Neuron (in vitro differentiated cells): ENCODE results near the gene DENND2A.
"Not testable (repeated sequence)": the region's sequence is repeated elsewhere in the genome, so short reads cannot be mapped to it uniquely, and the experiment has no call there.

Experiments used
- H2AFZ ChIP-seq: one replicate; pipeline ENCODE4 v1.6.1; 2013; ENCODE audit warnings: low read depth, mild to moderate bottlenecking, inconsistent platforms, low read length, moderate library complexity
- H3K27me3 ChIP-seq: one replicate; pipeline ENCODE4 v1.6.1; 2013; ENCODE audit warnings: low read length; ENCODE audit not compliant: insufficient read depth
- H3K36me3 ChIP-seq: one replicate; pipeline ENCODE4 v1.6.1; 2013; ENCODE audit warnings: low read length; ENCODE audit not compliant: insufficient read depth
- H3K4me1 ChIP-seq: one replicate; pipeline ENCODE4 v1.6.1; 2013; ENCODE audit warnings: low read length; ENCODE audit not compliant: insufficient read depth
- H3K4me3 ChIP-seq: 2 replicates; pipeline ENCODE4 v1.5.1; 2013; ENCODE audit warnings: mild to moderate bottlenecking, low read length, moderate library complexity
- H3K9me3 ChIP-seq: one replicate; pipeline ENCODE4 v1.6.1; 2013; ENCODE audit warnings: low read length

The DENND2A gene

DNA sequence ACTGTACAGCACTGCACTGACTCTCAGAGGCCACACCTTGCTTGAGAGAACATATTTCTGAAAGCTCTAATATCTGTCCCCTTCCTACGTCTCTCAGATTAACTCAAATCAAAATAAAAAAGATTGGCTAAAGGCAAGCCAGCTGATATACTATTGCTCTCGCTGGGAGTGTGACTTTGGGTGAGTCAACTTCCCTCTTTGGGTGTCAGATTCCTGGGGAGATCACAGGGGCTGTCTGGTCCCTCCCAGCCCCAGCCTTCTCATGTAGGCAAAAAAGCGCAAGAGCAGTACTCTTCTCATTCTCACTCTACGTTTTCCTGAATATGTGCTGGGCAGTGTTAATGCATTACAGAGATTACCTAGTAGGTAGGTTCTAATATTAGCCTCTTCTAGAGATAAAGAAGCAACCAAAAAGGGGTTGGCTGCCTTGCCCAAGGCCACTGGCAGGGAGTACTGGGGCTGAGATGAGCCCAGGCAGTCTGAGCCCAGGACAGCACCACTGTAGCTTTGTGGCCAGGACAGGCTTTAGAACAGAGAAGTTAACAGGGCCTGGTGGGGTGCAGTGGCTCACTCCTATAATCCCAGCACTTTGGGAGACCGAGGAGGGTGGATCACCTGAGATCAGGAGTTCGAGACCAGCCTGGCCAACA, 9.1 kb upstream of the DENND2A start:
- H3K36me3 ChIP-seq, result no peaks in the 10 kb centered on the region
- no peaks in the 10 kb centered on the region for H3K27me3 ChIP-seq
- no peak overlapping the region for H2AFZ ChIP-seq
- no peak overlapping the region for H3K4me3 ChIP-seq
- H3K9me3 ChIP-seq, result no peaks in the 10 kb centered on the region
- H3K4me1 ChIP-seq, result peaks cover 12% of the 10 kb centered on the region

DNA sequence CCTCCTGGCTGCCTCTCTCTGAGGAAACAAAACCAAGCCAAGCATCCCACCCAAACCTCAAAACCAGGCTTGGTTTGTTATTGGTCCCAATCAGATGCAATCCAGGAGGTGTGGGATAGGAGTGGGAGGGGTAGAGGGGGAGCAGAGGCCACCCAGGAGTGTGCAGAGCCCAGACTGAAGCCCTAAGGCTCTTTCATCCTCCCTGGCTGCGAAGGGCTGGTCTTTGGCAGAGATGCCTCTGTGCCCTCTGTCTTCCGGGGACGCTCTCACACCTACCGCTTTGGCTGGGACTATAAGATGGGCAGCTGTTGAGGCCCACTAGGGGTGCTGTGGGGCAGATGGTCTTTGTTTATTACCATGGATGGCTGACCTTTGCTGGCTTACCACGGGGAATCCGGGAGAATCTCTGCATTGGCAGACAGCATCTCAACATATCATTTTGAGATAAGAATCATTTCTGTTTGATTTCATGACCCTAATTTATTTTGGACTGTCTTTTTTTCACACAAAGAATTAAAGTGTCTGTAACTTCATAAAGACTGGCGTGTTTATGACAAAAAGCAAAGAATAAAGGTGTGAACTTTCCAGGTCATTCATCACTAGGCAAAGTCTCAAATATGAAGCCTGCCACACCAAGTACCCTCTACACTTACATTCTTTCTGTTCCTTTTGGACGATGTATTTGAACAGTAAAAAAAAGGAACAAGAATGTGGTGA, 6.5 kb upstream of the DENND2A start:
- H3K4me1 ChIP-seq, result peaks cover 10% of the 10 kb centered on the region
- no peak overlapping the region for H2AFZ ChIP-seq
- no peaks in the 10 kb centered on the region for H3K27me3 ChIP-seq
- H3K4me3 ChIP-seq, result no peak overlapping the region
- no peaks in the 10 kb centered on the region for H3K9me3 ChIP-seq
- no peaks in the 10 kb centered on the region for H3K36me3 ChIP-seq

DNA sequence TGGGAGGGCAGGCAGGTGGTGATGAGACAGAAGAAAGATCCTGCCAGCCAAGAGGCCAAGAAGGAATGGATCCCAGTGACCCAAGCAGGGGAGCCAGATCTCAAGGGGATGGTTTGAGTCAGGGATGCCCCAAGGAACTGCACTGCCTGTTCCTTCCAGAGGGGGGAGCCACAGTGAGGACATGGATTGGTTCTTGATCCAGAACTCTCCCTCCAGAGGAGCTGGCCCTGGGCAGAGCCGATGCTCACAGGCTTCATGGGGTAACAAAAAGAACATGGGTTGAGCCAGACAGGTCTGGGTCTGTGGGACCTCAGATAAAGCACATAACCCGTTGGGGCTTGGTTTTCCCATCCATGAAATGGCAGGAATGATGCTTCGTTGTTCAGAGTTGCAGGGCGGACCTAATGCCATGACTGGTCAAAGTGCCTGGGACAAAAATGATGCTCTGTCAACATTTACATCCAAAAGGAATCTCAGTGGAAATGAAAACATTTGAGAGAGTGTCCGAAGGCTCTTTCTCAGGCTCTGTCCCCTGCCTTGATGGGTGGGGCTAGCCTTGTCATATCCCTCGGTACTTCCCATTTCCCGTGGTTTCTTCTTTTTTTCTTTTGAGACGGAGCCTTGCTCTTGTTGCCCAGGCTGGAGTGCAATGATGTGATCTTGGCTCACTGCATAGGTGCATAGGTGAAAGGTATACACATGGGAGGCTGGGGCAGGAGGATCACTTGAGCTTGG, 4.7 kb upstream of the DENND2A start:
- H3K27me3 ChIP-seq, result no peaks in the 10 kb centered on the region
- peaks cover 16% of the 10 kb centered on the region for H3K4me1 ChIP-seq
- no peak overlapping the region for H3K4me3 ChIP-seq
- no peak overlapping the region for H2AFZ ChIP-seq
- no peaks in the 10 kb centered on the region for H3K36me3 ChIP-seq
- no peaks in the 10 kb centered on the region for H3K9me3 ChIP-seq

DNA sequence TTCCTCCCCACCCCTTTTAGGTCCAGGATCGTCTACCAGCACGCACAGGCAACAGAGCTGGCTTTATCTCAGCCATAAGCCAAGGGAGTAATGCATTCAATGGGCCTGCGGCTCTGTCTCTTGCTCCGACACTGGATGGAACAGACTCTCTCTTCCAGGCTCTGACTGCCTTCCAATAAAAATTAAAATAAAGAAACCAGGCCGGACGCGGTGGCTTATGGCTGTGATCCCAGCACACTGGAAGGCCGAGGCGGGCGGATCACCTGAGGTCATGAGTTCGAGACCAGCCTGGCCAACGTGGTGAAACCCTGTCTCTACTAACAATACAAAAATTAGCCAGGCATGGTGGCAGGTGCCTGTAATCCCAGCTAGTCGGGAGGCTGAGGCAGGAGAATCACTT, 4.1 kb upstream of the DENND2A start:
- H3K4me3 ChIP-seq, H3K27me3 ChIP-seq, H3K36me3 ChIP-seq, H3K9me3 ChIP-seq, H2AFZ ChIP-seq: not testable (repeated sequence)
- peaks cover 16% of the 10 kb centered on the region for H3K4me1 ChIP-seq

DNA sequence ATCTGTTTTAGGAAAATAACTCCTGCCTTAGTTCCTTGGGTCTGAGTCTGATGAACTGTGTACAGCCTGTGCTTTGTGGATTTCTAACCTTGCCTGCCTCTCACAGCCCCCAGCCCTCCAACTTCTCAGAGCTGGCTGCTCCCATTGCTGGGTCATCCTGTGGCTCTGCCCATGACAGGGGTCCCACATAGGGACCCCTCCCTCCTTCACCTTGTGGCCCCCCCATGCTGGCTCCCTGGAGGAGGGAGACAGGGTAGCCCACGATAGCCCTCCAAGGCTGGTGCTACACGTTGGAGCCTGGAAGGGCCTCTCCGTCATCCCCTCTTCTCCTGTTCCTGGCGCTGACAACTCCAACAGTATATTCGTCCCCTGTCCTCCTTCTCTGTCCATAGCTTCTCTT, 2.8 kb upstream of the DENND2A start:
- Histone ChIP-seq H3K27me3 (no peaks in the 10 kb centered on the region), H3K36me3 (no peaks in the 10 kb centered on the region), H2AFZ (no peak overlapping the region), H3K4me3 (no peak overlapping the region), H3K9me3 (no peaks in the 10 kb centered on the region), H3K4me1 (peaks cover 26% of the 10 kb centered on the region)

DNA sequence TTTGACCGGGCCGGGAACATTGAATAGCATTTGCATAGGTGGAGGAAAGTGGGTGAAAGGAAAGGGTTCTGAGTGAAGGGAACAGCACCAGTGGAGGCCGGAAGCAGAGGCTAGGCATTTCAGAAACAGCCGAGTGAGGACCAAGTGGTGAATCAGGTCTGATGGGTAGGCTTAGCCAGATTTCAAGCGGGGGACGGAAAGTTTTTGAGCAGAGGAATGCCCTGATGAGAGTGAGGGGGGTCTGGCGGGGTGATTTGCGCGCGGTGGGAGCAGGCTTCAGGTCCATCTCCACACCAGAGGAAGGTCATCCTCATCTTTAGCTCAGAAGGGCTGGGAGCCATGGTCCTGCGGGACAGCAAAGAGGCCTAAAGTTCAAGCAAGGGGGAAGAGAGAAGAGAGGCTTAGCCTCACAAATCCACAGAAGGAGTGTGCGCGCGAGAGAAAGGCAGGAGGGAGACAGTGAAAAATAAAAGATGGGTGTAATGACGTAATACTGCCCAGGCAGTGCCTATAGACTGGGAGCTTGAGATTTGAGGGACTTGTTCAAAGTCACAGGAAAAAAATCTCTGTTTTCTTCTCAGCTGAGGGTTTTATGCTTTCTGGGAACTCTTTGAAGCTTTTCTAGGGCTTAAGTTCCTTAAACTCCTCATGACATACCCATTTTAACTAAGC, 1.0 kb upstream of the DENND2A start:
- Histone ChIP-seq H3K4me3 (peak overlapping the region; percentile 88), H3K36me3 (no peaks in the 10 kb centered on the region), H2AFZ (peak overlapping the region; percentile 96), H3K4me1 (peaks cover 17% of the 10 kb centered on the region), H3K27me3 (no peaks in the 10 kb centered on the region), H3K9me3 (no peaks in the 10 kb centered on the region)

DNA sequence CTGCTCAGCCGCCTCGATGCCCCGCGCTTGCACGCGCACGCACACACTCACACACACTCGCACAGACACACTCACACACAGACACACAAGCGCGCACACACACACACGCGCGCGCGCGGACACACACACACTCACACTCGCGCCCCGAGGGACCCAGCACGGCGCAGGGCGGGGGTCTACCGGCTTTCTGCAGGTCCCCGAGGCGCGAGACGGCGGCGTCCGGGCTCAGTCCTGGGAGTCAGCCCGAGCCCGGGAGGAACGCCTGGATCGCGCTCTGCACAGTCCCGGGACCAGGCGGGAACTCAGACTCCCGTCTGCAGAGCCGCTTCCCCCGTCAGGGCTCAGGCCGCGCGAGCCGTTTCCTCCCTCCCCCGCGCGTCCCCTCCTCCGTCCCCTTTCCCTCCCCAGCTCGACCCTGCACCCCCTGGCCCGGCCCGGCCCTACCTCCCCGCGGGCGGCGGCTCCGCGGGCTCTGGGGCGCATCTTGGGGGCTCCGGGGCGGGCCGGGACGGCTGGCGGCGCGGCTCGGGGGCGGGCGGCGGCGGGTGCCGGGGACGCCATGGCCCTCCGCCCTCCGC, 464 bp downstream of the DENND2A start:
- Histone ChIP-seq H3K4me1 (peaks cover 23% of the 10 kb centered on the region), H3K4me3 (peak overlapping the region; percentile 88), H3K36me3 (no peaks in the 10 kb centered on the region), H2AFZ (peak overlapping the region; percentile 62), H3K9me3 (no peaks in the 10 kb centered on the region), H3K27me3 (no peaks in the 10 kb centered on the region)

DNA sequence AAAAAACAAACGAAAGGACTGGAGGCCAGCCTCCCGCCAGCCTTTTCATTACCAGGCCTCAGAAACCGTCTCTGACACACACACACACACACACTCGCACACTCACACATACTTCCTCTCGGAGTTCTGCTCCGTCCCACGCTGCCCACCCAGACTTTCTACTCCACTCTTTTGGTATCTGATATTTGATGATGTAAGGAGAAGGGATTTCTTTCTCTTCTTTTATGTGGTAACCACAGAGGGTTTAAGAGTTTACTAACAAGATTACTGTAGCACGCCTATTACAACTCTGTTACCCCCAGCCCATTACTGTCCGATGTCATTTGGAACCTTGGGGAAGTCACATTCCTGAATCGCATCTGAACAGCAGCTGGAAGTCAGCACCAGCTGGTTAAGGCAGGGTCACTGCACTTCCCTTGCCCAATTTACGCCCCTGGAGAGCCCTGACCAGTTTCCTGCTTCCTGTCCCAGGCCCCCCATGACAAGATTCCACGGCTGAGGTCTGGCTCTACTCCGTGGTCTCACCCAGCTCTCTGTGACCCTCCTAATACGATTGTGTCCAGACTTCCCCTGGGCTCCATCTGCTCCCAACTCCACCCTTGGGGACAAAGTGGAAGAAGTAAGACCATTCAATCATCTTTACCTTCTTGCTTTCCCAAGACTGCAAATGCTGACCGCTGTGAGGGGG, 1.1 kb downstream of the DENND2A start:
- Histone ChIP-seq H3K4me3 (peak overlapping the region; percentile 88), H3K9me3 (no peaks in the 10 kb centered on the region), H3K36me3 (no peaks in the 10 kb centered on the region), H2AFZ (peak overlapping the region; percentile 62), H3K4me1 (peaks cover 23% of the 10 kb centered on the region), H3K27me3 (no peaks in the 10 kb centered on the region)

DNA sequence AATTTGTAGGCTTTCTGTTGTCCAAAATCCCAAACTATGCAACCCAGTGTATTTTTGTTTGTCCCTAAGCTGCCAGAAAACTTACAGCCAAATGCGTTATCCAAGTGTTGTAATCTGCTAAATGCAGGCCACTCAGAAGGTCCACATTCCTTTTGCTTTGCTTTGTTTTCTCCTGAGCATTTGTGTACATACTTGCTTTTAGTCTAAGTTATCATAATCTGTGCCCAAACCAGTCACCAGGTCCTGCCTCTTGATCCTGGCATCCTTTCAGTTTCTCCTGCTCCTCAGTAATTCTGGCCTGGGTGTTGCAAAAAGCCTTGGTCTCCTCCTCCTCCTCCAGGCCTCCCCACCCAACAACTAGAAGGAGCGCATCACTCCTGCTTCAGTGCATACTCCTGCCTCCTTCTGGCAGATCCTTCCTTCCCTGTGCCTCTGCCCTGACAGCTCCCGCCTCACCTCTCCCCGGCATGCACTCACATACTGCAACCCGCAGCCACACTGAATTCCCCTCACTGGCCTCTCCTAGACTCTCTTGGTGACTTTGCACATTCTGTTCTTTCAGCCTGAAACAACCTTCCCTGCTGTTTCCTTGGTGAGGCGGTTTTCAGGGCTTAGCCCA, 2.3 kb downstream of the DENND2A start:
- Histone ChIP-seq H3K4me3 (no peak overlapping the region), H3K27me3 (no peaks in the 10 kb centered on the region), H3K4me1 (peaks cover 23% of the 10 kb centered on the region), H3K9me3 (no peaks in the 10 kb centered on the region), H2AFZ (no peak overlapping the region), H3K36me3 (peaks cover 2% of the 10 kb centered on the region)

DNA sequence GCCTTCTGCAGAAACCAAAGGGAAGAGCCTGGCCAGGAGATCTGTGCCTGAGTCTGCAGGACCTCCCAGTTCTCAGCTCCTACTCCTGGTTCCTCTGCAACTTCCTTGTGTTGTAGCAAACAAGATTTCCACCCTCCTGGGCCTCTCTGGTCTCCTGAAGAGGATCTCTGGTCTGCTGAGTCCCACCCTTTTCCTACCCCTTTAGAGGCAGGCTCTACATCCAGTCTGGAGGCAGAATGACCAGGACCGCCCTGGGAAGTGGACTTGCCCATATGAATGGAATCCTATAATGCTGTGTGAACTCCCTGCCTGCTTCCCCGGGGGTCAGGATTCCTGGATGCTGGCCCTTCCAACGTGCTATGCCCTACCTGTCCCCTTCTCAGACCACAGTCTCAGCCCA, 3.2 kb downstream of the DENND2A start:
- Histone ChIP-seq H3K36me3 (peaks cover 2% of the 10 kb centered on the region), H3K9me3 (no peaks in the 10 kb centered on the region), H3K4me3 (no peak overlapping the region), H2AFZ (no peak overlapping the region), H3K27me3 (no peaks in the 10 kb centered on the region), H3K4me1 (peaks cover 23% of the 10 kb centered on the region)

DNA sequence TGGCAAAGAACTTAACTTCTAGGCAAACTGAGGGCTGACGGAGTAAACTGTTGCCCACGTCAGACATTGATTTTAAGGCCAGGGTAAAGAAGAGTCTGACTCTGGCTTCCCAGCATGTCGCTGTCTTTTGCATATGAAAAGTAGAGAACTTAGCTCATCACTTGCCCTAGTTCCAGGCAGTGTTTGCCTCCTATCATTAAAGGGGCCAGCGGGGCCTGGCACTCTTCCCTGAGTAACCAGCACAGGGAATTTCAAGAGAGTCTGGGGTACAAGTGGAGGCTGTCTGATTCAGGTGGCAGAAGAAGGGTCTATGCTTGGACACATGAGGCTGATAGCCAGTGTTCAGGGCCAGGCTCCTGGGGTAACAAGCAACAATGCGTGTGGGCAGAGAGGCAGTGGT, 4.8 kb downstream of the DENND2A start:
- H3K4me1 ChIP-seq, result peaks cover 17% of the 10 kb centered on the region
- no peaks in the 10 kb centered on the region for H3K9me3 ChIP-seq
- no peak overlapping the region for H2AFZ ChIP-seq
- no peaks in the 10 kb centered on the region for H3K27me3 ChIP-seq
- peaks cover 5% of the 10 kb centered on the region for H3K36me3 ChIP-seq
- H3K4me3 ChIP-seq, result no peak overlapping the region

DNA sequence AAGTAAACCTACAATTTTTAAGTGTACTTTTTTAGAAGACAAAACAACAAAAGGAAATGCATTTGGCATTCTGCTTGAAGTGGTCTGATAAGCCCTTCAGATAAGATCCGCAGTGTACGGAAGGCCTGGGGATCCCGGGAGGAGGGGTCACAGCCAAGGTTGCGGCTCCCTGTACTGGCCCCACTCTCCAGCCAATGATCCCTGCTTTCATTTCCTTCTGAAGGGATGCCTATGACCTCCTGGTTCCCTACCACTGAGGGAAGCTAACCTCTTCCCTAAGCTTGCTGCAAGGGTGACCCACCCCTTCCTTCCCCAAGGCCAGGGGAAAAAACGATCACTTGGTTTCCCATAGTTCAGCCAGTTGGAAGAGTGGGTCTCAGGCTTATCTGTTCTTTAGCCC, 5.3 kb downstream of the DENND2A start:
- Histone ChIP-seq H3K9me3 (no peaks in the 10 kb centered on the region), H2AFZ (no peak overlapping the region), H3K4me3 (no peak overlapping the region), H3K27me3 (no peaks in the 10 kb centered on the region), H3K36me3 (peaks cover 5% of the 10 kb centered on the region), H3K4me1 (peaks cover 17% of the 10 kb centered on the region)
